Spleen (tissue), 11 donors: Measurements from ENCODE around the gene NXPH4. TPM values are rescaled to one million over a fixed set of nuclear protein-coding genes. Genes with fewer than 3 reads are reported as not detected.

Experiments used
- DNase-seq: peaks from one replicate; pipeline ENCODE4 v3.0.0-alpha.2; 2020
- H3K27ac ChIP-seq, 8 donors: fragments of 200-600 bp; sonication (generic) in 7 of 8; 1 replicate in 4 of 8; 2 replicates in 4 of 8; pipeline versions ENCODE4 v1.5.0 to v1.8.0; 2016 to 2021; ENCODE audit warnings: inconsistent platforms in 4 of 8, mild to moderate bottlenecking in 4 of 8, moderate library complexity in 1 of 8
- H3K27me3 ChIP-seq, 7 donors: fragments of 200-600 bp; sonication (generic) in 6 of 7; replicated peaks in 1 of 7; 1 replicate in 4 of 7; 2 replicates in 3 of 7; pipeline versions ENCODE4 v1.5.0 to v1.8.0; 2016 to 2021; ENCODE audit warnings: inconsistent platforms in 3 of 7, mild to moderate bottlenecking in 1 of 7
- H3K36me3 ChIP-seq, 6 donors: fragments of 200-600 bp; sonication (generic) in 5 of 6; 1 replicate in 4 of 6; 2 replicates in 2 of 6; pipeline versions ENCODE4 v1.5.0 to v1.8.0; 2016 to 2021; ENCODE audit warnings: inconsistent platforms in 2 of 6
- H3K4me1 ChIP-seq, 6 donors: fragments of 200-600 bp; sonication (generic) in 5 of 6; 1 replicate in 3 of 6; 2 replicates in 3 of 6; pipeline versions ENCODE4 v1.5.0 to v1.8.0; 2016 to 2021; ENCODE audit warnings: inconsistent platforms in 3 of 6
- H3K4me3 ChIP-seq, 8 donors: fragments of 200-600 bp; sonication (generic) in 7 of 8; 1 replicate in 4 of 8; 2 replicates in 4 of 8; pipeline versions ENCODE4 v1.5.0 to v1.8.0; 2016 to 2021; ENCODE audit warnings: inconsistent platforms in 4 of 8, mild to moderate bottlenecking in 4 of 8, moderate library complexity in 2 of 8
- H3K9me3 ChIP-seq, 8 donors: fragments of 200-600 bp; sonication (generic) in 7 of 8; 1 replicate in 4 of 8; 2 replicates in 4 of 8; pipeline versions ENCODE4 v1.5.0 to v1.8.0; 2016 to 2021; ENCODE audit warnings: inconsistent platforms in 4 of 8
- CTCF ChIP-seq, 11 experiments: fragments of 200-600 bp in 7 of 11; fragments of 450-650 bp in 4 of 11; sonication (generic) in 4 of 11; IDR thresholded peaks in 8 of 11; conservative IDR thresholded peaks in 3 of 11; 1 replicate in 7 of 11; 2 replicates in 4 of 11; pipeline versions ENCODE4 v1.4.0 to v1.8.0; 2016 to 2021; ENCODE audit warnings: antibody characterized with exemption in 11 of 11, inconsistent platforms in 4 of 11, mild to moderate bottlenecking in 1 of 11
- POLR2A ChIP-seq, 3 donors: fragments of 450-650 bp; IDR thresholded peaks; one replicate each; pipeline ENCODE4 v1.5.1; 2017; ENCODE audit warnings: antibody characterized with exemption in 3 of 3, mild to moderate bottlenecking in 1 of 3
- POLR2AphosphoS5 ChIP-seq, 3 donors: sonication (generic); formaldehyde crosslinking; IDR thresholded peaks; one replicate each; pipeline ENCODE4 v1.5.1; 2017; ENCODE audit warnings: antibody characterized with exemption in 3 of 3
- WGBS, 5 donors: extraction: QIAGEN DNeasy Blood & Tissue Kit in 3 of 5; methylation state at CpG; one replicate each; pipeline versions ENCODE4 v1.1.5 to v1.1.7; 2013 to 2018; 5-methylcytosine and 5-hydroxymethylcytosine counted together
- intact Hi-C: fragments of 100-400 bp; cut with DNase I; formaldehyde crosslinking; loops from one replicate; pipeline ENCODE4 v1.15.0; 2023; ENCODE audit warnings: low total_unique reads
- polyA plus RNA-seq, 3 donors: library from polyadenylated mRNA; stranded (reverse); fragments of 200-250 nt; gene quantifications; one replicate each; pipeline ENCODE4 v1.2.1, GENCODE V29; 2013
- total RNA-seq, 7 donors: library from RNA; depleted of rRNA in 3 of 7; stranded (reverse); fragments of >200 nt in 3 of 7; fragmentation: NEBNext Ultra II Directional in 4 of 7; extraction: Animal tissue kit (Norgen Biotek cat#: 25700) in 4 of 7; gene quantifications; one replicate each; pipeline versions ENCODE4 v1.1.0 to v1.2.1, GENCODE V29; 2016 to 2021
- donor health status: healthy with polysubstance abuse.
- donor health status: DM: no; HTN: no; CAD: no; lungs with moderate emphysema.
- donor health status: DM: no; HTN: no; CAD: no.
- donor health status: Bipolar disorder and iron deficiency.
- donor health status: healthy.
- donor health status: DM: no; HTN: no; CAD: no.
- donor health status: DM: yes; HTN: yes; CAD: no.

NXPH4 gene
- total and polyA plus RNA-seq, 10 donors = 0.11 to 0.60 (median 0.23) TPM; not detected in 4

DNA sequence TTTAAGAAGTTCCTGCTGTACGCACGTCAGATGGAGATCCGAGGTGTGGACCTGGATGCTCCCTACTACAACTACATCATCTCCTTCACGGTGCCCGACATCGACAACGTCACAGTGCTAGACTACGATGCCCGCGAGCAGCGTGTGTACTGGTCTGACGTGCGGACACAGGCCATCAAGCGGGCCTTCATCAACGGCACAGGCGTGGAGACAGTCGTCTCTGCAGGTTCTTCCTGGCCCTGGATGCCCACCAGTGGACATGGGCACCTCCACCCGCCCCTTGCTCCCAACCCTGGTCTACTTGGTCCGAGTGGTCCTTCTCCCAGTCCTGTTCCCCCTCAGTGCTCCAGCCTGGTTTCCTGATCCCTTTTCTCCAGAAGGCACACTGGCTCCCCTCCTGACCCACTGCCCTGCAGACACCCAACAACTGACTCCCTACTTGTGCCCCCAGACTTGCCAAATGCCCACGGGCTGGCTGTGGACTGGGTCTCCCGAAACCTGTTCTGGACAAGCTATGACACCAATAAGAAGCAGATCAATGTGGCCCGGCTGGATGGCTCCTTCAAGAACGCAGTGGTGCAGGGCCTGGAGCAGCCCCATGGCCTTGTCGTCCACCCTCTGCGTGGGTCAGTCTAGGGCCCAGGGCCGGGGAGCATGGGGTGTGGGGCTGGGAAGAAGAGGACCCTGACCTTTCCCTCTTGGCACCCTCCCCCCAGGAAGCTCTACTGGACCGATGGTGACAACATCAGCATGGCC lies 37.1 kb upstream of the NXPH4 start:
- no peak for DNase-seq
- intact Hi-C loops = loop anchor here (5.0 kb wide), 1 partner anchor 57 kb away; no protein-coding TSS in a partner anchor
- Histone ChIP-seq H3K27ac (no peak overlapping the region), H3K36me3 (peaks cover 0 to 85% (median 14%) of the 10 kb centered on the region in 6 donors), H3K9me3 (no peaks in the 10 kb centered on the region), H3K4me1 (peaks cover 0 to 6% (median 0%) of the 10 kb centered on the region in 6 donors), H3K4me3 (no peak overlapping the region), H3K27me3 (peaks cover 0 to 5% (median 0%) of the 10 kb centered on the region in 7 donors)
- TF ChIP-seq POLR2AphosphoS5 (IDR thresholded peaks at IDR 0.05) (peak in 1 of 3 donors; percentile 9), POLR2A (IDR thresholded peaks at IDR 0.05) (no peak)
- 87 to 92% (median 90%) methylated on average over 27 of the region's 27 CpGs for WGBS, 5 donors

- intact Hi-C loops = loop anchor here (5.0 kb wide), 1 partner anchor 58 kb away; no protein-coding TSS in a partner anchor
Measured at GRCh38 chr12:57180321-57180989, 36.1 kb upstream of the NXPH4 start.

DNA sequence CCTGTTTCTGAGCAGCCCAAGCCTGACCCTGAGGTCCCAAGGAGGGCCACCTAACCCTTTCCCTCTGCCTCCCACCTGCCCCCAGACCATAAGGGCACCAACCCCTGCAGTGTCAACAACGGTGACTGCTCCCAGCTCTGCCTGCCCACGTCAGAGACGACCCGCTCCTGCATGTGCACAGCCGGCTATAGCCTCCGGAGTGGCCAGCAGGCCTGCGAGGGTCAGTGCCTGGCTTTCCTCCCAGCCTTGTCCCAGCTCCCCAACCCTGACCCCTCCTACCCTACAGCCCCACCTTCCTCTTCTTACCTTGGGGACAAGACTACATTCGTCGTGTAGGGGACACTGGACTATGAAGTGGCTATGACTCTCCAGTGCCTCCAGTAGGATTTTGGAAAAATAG lies 35.5 kb upstream of the NXPH4 start:
- no peak for TF ChIP-seq CTCF (IDR thresholded peaks at IDR 0.05 in 8 of 11, conservative IDR thresholded peaks at IDR 0.05 in 3 of 11)
- peak in 1 of 3 donors; percentile 4 for TF ChIP-seq POLR2AphosphoS5 (IDR thresholded peaks at IDR 0.05)
- Histone ChIP-seq H3K4me1 (peaks cover 0 to 6% (median 0%) of the 10 kb centered on the region in 6 donors), H3K27me3 (no peaks in the 10 kb centered on the region), H3K9me3 (no peaks in the 10 kb centered on the region), H3K36me3 (peaks cover 0 to 85% (median 15%) of the 10 kb centered on the region in 6 donors), H3K4me3 (no peak overlapping the region), H3K27ac (no peak overlapping the region)
- DNase-seq = no peak
- intact Hi-C loops = loop anchor here (5.0 kb wide), 1 partner anchor 59 kb away; no protein-coding TSS in a partner anchor
- WGBS, 5 donors = 79 to 88% (median 87%) methylated on average over 8 to 9 of the region's 9 CpGs

More at GRCh38 chr12:57180321-57180989, 36.1 kb upstream of the NXPH4 start:
- H3K36me3 ChIP-seq = peaks cover 0 to 85% (median 15%) of the 10 kb centered on the region in 6 donors
- WGBS, 5 donors = 89 to 95% (median 91%) methylated on average over 14 to 20 of the region's 20 CpGs
- DNase-seq = no peak
- H3K27me3 ChIP-seq = peaks cover 0 to 5% (median 0%) of the 10 kb centered on the region in 7 donors
- H3K4me1 ChIP-seq = peaks cover 0 to 6% (median 0%) of the 10 kb centered on the region in 6 donors
- TF ChIP-seq POLR2A (IDR thresholded peaks at IDR 0.05) = no peak
- TF ChIP-seq POLR2AphosphoS5 (IDR thresholded peaks at IDR 0.05) = no peak
- no peak for TF ChIP-seq CTCF (IDR thresholded peaks at IDR 0.05 in 8 of 11, conservative IDR thresholded peaks at IDR 0.05 in 3 of 11)
- H3K4me3 ChIP-seq = no peak overlapping the region
- H3K27ac ChIP-seq = no peak overlapping the region
- no peaks in the 10 kb centered on the region for H3K9me3 ChIP-seq

DNA sequence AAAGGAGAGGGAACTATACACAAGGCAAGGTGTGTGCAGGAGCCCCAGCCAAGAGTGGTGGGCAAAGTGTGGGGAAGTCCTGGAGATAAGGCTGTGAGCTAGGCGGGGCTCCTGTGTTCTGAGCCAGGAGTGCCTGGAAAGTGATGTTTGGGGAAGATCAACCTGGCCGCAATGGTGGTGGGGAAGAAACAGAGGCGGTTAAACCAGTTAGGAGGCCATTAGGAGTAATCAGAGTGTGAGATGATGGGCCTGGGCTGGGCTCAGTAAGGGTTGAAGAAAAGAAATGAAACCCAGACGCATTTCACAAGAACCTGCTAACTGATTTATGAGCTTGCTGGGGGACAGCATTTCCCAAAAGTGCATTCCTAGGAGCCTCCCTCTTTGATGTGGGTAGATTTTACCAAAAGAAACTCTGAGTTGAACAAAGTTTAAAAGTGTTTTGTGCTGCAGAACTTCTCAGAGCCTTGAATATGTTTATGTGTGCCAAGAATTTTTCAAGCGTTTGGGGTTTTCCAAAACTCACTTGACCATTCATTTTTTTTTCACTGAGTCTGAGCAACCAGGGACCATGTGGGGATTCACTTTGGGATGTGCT lies 34.9 kb upstream of the NXPH4 start:
- no peaks in the 10 kb centered on the region for H3K9me3 ChIP-seq
- TF ChIP-seq POLR2A (IDR thresholded peaks at IDR 0.05) = no peak
- TF ChIP-seq CTCF (IDR thresholded peaks at IDR 0.05 in 8 of 11, conservative IDR thresholded peaks at IDR 0.05 in 3 of 11) = no peak
- no peak for TF ChIP-seq POLR2AphosphoS5 (IDR thresholded peaks at IDR 0.05)
- intact Hi-C loops = loop anchor here (5.0 kb wide), 1 partner anchor 59 kb away; no protein-coding TSS in a partner anchor
- DNase-seq = no peak
- H3K36me3 ChIP-seq = peaks cover 0 to 85% (median 15%) of the 10 kb centered on the region in 6 donors
- 77 to 88% (median 82%) methylated on average over 5 of the region's 5 CpGs for WGBS, 5 donors
- peaks cover 0 to 6% (median 0%) of the 10 kb centered on the region in 6 donors for H3K4me1 ChIP-seq
- no peak overlapping the region for H3K4me3 ChIP-seq
- no peaks in the 10 kb centered on the region for H3K27me3 ChIP-seq
- H3K27ac ChIP-seq = no peak overlapping the region
